ENCODE data around the gene ALPK3.

Gene ALPK3

DNA sequence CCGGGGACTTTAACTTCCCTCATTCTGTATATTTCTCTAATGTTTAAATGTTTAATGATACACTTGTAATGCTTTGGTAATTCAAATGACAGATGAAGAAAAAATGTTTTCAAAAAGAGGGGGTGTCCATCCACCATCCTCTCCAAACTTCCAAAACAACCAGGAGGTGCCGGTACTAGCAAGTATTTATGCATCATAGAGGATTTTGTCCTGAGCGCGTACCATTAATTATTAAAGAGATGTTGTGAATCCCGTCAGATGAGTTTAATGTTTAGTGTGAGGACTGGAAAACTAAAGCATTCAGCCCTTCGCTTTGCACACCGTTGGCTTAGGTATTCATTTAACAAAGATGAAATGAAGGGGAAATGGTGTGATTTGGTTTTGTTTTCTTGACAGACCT lies 68.6 kb downstream of the ALPK3 start:
- TF ChIP-seq ZFX (IDR thresholded peaks at IDR 0.05; ENCODE audit: borderline replicate concordance), result no peak
- no peak overlapping the region for H3K27ac ChIP-seq

DNA sequence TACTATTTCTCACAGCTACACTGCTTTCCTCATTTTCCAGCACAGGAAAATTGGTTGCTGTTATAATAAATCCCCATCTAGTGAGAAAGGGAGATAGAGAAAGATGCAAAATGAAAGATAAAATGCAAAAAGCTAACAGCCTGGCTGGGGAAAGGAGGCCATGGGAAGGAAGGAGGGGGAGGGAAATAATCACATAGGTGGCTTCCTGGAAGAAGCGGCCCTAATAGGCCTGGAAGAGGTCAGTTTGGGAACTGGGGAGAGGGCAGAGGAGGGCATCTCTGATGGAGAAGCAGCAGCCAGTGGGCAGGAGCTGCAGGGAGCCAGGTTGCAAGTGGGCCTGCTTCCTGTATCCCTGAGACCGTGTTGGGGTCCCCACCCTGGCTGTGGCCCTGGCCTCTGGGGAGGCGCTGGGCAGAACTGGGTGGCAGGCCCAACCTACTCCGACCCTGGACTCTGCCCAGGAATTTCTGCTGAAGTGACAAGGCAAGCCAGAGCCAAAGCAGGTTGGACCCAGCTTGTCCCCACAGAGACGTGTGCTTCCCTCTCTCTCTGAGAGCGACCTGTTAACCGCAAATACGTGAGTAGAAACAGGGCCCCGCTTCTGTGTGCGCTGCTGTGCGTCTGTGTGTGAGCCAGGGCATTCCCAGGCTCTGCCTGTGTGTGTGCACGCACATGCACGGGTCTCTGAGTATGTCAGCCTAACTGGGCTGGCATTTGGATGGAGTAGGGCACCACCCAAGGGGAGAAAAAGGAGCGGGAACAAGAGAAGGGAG lies 69.2 kb downstream of the ALPK3 start:
- H3K27ac ChIP-seq, result no peak overlapping the region
- TF ChIP-seq, protein P1, sequence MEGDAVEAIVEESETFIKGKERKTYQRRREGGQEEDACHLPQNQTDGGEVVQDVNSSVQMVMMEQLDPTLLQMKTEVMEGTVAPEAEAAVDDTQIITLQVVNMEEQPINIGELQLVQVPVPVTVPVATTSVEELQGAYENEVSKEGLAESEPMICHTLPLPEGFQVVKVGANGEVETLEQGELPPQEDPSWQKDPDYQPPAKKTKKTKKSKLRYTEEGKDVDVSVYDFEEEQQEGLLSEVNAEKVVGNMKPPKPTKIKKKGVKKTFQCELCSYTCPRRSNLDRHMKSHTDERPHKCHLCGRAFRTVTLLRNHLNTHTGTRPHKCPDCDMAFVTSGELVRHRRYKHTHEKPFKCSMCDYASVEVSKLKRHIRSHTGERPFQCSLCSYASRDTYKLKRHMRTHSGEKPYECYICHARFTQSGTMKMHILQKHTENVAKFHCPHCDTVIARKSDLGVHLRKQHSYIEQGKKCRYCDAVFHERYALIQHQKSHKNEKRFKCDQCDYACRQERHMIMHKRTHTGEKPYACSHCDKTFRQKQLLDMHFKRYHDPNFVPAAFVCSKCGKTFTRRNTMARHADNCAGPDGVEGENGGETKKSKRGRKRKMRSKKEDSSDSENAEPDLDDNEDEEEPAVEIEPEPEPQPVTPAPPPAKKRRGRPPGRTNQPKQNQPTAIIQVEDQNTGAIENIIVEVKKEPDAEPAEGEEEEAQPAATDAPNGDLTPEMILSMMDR (IDR thresholded peaks at IDR 0.05), result no peak
- no peak for TF ChIP-seq ZFX (IDR thresholded peaks at IDR 0.05; ENCODE audit: borderline replicate concordance)

DNA sequence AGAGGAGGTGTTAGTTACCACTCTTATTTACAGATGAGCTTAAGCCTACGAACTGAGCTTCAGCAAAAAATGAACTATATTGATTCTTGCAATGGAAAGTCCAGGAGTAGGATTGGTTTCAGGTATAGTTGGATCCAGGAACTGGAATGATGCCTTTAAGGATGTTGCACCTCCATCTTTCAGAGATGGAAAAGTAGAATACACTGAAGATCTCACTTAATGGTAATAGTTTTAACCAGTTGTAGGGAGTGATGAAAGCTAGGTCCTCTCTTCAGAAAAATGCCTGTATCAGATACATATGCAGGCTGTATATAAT lies 69.8 kb downstream of the ALPK3 start:
- TF ChIP-seq ZFX (IDR thresholded peaks at IDR 0.05; ENCODE audit: borderline replicate concordance), result no peak
- TF ChIP-seq, protein P1 (IDR thresholded peaks at IDR 0.05), result no peak
- no peak overlapping the region for H3K27ac ChIP-seq

DNA sequence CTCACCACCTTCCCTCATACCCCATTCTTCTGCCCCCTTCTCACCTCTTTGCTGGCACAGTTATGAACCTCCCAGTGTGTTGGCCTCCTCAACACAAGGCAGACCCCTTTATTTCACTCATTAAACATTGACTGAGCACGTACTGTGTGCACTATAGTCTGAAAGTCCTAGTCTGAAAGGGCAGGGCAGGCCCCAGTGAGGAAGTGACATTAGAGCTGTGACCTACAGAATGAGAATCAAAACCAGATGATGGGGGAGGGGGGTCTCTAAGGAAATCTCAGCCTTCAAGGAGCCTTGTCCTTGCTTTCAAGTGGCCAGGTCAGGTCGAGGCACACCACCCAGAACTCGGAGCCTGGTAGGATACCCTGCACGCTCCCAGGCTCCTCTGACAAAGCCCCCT lies 70.8 kb downstream of the ALPK3 start:
- H3K27ac ChIP-seq, result no peak overlapping the region
- no peak for TF ChIP-seq ZFX (IDR thresholded peaks at IDR 0.05; ENCODE audit: borderline replicate concordance)
- TF ChIP-seq, protein P1 (IDR thresholded peaks at IDR 0.05), result no peak

DNA sequence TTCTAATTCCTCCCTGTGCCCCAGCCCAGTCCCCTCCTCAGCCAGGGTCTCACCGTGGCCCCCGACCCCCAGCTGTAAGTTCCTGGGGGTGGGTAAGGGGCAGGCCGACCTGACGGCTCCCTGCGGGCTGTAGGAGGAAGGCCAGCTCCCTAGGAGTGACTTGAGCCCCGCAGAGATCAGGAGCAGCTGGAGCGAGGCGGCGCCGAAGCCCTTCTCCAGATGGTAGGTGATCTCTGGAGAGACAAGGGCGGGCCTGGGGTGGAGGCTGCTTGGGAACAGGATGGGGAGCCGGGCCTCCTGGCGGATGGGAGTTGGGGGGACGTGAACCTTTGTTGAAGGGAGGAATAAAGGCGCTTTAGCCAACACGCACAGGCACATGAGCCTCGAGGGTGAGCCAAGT lies 71.5 kb downstream of the ALPK3 start:
- no peak for TF ChIP-seq ZFX (IDR thresholded peaks at IDR 0.05; ENCODE audit: borderline replicate concordance)
- TF ChIP-seq, protein P1 (IDR thresholded peaks at IDR 0.05), result no peak

DNA sequence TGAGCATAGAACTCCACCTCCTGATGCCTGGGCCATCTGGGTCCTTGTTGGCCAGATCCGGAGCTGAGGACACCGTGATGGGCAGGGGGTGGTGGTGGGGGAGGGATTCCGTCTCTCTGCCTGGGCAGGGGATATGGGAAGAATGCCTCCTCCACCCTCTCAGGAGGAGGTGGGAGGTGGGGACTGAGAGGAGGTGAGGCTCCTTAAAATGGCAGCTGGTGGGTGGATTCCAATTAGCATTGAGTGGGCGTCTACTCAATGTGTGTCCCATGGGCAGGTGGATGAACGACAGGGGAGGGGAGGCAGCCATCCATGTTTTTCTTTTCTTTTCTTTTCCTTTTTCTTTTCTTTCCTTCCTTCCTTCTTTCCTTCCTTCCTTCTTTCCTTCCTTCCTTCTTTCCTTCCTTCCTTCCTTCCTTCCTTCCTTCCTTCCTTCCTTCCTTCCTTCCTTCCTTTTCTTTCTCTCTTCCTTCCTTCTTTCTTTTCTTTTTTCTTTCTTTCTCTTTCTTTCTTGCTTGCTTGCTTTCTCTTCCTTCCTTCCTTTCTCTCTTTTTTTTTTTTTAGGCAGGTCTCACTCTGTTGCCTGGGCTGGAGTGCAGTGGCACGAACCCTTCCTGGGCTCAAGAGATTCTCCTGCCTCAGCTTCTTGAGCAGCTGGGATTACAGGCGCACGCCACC lies 72.3 kb downstream of the ALPK3 start:
- H3K27ac ChIP-seq, result no peak overlapping the region
- no peak for TF ChIP-seq ZFX (IDR thresholded peaks at IDR 0.05; ENCODE audit: borderline replicate concordance)
- TF ChIP-seq, protein P1 (IDR thresholded peaks at IDR 0.05), result no peak

More for the DNA sequence above, 71.5 kb downstream of the ALPK3 start:
- H3K27ac ChIP-seq, result no peak overlapping the region

DNA sequence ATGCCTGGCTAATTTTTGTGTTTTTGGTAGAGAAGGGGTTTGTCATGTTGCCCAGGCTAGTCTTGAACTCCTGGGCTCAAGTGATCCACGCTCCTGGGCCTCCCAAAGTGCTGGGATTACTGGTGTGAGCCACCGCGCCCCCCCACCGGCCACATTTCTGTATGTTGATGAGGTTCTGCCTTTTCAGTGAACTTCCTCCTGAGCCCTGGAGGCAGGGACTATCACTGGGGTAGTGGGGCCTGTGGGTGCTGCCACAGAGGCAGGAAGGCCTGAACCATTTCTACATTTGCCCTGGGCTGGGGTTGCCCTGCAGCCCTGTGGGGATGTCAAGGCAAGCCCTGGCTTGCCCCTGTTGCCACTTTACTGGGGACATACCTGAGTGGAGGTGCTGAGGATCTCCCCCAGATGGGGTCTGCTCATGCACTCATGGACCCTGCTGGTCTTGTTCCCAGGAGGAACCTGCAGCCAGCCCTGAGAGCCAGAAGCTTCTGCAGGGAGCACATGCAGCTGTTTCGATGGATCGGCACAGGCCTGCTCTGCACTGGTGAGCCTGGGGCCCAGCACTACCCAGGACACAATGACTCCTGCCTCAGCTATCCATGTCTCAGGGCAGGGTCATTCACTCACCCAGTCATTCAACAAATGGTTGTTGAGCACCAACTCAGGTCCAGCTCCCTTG lies 73.0 kb downstream of the ALPK3 start:
- no peak for TF ChIP-seq ZFX (IDR thresholded peaks at IDR 0.05; ENCODE audit: borderline replicate concordance)
- TF ChIP-seq, protein P1 (IDR thresholded peaks at IDR 0.05), result no peak
- no peak overlapping the region for H3K27ac ChIP-seq

All from 22Rv1 (cell line).